Duodenal mucosa (tissue), 2 donors: ENCODE measurements around the gene CYP3A7.
"Not testable (repeated sequence)": the region's sequence is repeated elsewhere in the genome, so short reads cannot be mapped to it uniquely, and the experiment has no call there.

Experiments
- H3K27ac ChIP-seq: one replicate; pipeline ENCODE4 v1.7.0; 2013; ENCODE audit warnings: low read depth, low read length
- H3K27me3 ChIP-seq, 2 donors: one replicate each; pipeline ENCODE4 v1.7.0; 2013; ENCODE audit warnings: low read length in 2 of 2, control low read depth in 1 of 2; ENCODE audit not compliant: insufficient read depth in 2 of 2, control insufficient read depth in 1 of 2
- H3K36me3 ChIP-seq, 2 donors: one replicate each; pipeline ENCODE4 v1.7.0; 2013; ENCODE audit warnings: low read length in 2 of 2, control low read depth in 1 of 2; ENCODE audit not compliant: insufficient read depth in 2 of 2, control insufficient read depth in 1 of 2
- H3K4me1 ChIP-seq, 2 donors: one replicate each; pipeline ENCODE4 v1.7.0; 2013; ENCODE audit warnings: low read length in 2 of 2, control low read depth in 1 of 2; ENCODE audit not compliant: insufficient read depth in 2 of 2, control insufficient read depth in 1 of 2
- H3K4me3 ChIP-seq, 2 donors: one replicate each; pipeline ENCODE4 v1.7.0; 2013; ENCODE audit warnings: low read length in 2 of 2, low read depth in 1 of 2
- H3K9ac ChIP-seq, 2 donors: one replicate each; pipeline ENCODE4 v1.7.0; 2013; ENCODE audit warnings: low read length in 2 of 2, low read depth in 1 of 2
- H3K9me3 ChIP-seq, 2 donors: one replicate each; pipeline ENCODE4 v1.7.0; 2013; ENCODE audit warnings: low read length in 2 of 2, control low read depth in 1 of 2; ENCODE audit not compliant: control insufficient read depth in 1 of 2

The CYP3A7 gene

DNA sequence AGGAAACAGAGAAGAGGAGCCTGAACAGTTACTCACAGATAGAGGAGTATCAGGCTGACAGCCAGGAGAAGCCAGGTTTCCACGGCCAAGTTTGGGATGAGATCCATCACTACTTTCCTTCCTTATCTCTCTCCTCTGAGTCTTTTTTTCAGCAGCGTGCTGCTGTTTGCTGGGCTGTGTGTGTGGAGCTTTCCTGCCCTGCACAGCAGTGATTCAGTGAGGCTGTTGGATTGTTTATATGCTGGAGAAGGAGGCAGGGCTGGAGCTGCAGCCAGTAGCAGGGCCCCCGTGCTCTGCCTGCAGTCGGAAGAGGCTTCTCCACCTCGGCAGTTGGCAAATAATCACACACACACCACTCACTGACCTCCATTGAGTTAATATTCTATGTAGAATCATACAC lies at the start of gene CYP3A7:
TSS of gene CYP3A7 (minus strand) at position 210 of the 400 bp plus-strand sequence. CDS start at position 107, 103 bp downstream.
- no peaks in the 10 kb centered on the region for H3K27me3 ChIP-seq
- H3K9ac ChIP-seq = no peak within 1 kb of the TSS
- peaks cover 2 to 3% of the 10 kb centered on the region in 2 donors for H3K4me1 ChIP-seq
- H3K36me3 ChIP-seq = no peaks in the 10 kb centered on the region
- no peaks in the 10 kb centered on the region for H3K9me3 ChIP-seq
- no peak within 1 kb of the TSS for H3K4me3 ChIP-seq
- H3K27ac ChIP-seq = no peak within 1 kb of the TSS

DNA sequence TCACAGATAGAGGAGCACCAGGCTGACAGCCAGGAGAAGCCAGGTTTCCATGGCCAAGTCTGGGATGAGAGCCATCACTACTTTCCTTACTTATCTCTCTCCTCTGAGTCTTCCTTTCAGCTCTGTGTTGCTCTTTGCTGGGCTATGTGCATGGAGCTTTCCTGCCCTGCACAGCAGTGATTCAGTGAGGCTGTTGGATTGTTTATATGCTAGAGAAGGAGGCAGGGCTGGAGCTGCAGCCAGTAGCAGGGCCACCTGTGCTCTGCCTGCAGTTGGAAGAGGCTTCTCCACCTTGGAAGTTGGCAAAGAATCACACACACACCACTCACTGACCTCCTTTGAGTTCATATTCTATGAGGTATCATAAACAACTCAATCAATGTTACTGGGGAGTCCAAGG lies 49.0 kb upstream of the CYP3A7 start, which contains the start of gene CYP3A4:
TSS of gene CYP3A4 (minus strand) at position 178 of the 400 bp plus-strand sequence. CDS start at position 75, 103 bp downstream.
- H3K27ac ChIP-seq = no peak within 1 kb of the TSS
- no peaks in the 10 kb centered on the region for H3K9me3 ChIP-seq
- H3K27me3 ChIP-seq = no peaks in the 10 kb centered on the region
- peaks cover 32 to 36% of the 10 kb centered on the region in 2 donors for H3K4me1 ChIP-seq
- peak within 1 kb of the TSS; percentile 12 to 27 for H3K9ac ChIP-seq
- H3K36me3 ChIP-seq = no peaks in the 10 kb centered on the region
- peak within 1 kb of the TSS; percentile 56 to 57 for H3K4me3 ChIP-seq

DNA sequence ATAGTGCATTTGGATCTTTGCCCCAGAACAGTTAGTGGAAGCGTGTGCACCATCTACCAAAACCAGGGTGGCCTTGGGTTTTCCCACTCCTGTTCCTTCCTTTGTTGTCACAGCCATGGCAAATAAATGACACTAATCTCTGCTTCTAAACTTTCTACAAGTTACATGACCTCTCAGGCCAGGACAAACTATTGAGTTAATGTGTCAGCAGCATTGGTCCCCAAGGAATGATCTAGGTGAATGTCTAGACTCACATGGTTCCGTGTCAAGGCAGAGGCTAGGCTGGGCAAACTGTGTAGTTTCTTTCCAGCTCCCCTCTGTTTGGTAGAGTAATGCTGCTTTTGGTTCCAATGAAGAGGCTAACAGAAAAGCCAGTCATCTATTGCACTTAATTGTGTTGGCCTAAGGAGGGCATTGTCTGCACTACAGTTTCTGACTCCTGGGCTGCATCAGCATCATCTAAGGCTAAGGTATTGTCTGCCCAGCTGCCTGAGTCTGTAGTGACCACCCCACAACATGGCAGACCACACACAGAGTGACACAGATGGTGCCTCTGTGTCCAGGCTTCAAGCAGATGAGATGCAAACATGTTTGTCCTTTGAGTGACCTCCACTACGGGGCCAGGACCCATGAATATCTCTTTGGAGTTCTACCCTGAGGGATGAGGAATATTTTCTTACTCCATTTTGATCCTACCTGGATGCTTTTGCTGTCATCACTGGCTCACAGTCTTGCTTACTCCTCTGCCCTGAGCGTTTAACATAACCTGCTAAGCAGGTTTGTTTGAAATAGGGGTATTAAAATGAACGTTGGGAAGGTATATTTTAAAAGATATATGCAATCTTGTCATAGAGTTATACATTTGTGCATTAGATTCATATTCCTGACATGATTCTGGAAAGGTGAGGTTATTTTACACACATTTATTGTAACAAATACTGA lies 47.3 kb upstream of the CYP3A7 start:
- no peak overlapping the region for H3K9ac ChIP-seq
- peaks cover 20 to 26% of the 10 kb centered on the region in 2 donors for H3K4me1 ChIP-seq
- peak overlapping the region; percentile 56 to 57 for H3K4me3 ChIP-seq
- H3K9me3 ChIP-seq = no peaks in the 10 kb centered on the region
- no peak overlapping the region for H3K27ac ChIP-seq
- H3K27me3 ChIP-seq = no peaks in the 10 kb centered on the region
- no peaks in the 10 kb centered on the region for H3K36me3 ChIP-seq

DNA sequence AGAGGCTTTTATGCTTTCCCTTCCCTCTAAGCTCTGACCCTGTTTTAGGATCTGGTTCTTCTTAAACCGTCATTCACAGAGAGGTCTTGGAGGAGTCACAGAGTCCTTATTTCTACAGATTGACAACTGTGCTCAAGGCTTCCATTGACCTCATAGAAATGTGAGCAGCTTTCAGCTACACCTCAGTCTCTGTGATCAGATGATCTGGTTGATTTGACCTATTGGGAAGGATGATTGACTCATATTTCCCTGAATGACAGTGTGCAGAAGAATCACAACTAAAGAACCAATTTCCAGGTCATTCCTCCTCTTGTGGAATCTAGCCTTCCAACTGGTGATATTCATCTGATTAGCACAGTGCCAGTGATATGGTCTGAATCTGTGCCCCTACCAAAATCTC lies 45.6 kb upstream of the CYP3A7 start:
- Histone ChIP-seq H3K36me3 (no peaks in the 10 kb centered on the region), H3K9ac (no peak overlapping the region), H3K27me3 (no peaks in the 10 kb centered on the region), H3K9me3 (no peaks in the 10 kb centered on the region), H3K27ac (no peak overlapping the region), H3K4me1 (peaks cover 11 to 12% of the 10 kb centered on the region in 2 donors), H3K4me3 (no peak overlapping the region)

DNA sequence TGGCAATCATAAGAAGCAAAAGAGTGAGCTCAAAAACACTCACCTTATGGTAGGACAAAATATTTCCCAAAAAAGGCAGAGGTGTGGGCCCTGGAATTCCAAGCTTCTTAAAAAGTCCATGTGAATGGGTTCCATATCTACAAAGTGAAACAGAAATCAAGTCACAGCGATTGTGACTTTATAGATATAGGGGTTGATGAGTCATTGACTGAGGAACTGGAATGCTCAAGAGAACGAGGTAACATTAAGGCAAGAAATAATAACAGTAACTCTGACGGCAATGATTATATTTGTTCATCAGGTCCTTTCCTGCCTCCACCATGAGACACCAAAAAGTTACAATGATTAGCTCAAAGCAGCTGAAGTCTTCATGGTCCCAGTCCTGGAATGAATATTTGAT lies 45.0 kb upstream of the CYP3A7 start:
- H3K9ac ChIP-seq = no peak overlapping the region
- no peaks in the 10 kb centered on the region for H3K36me3 ChIP-seq
- no peak overlapping the region for H3K27ac ChIP-seq
- no peak overlapping the region for H3K4me3 ChIP-seq
- H3K9me3 ChIP-seq = no peaks in the 10 kb centered on the region
- H3K27me3 ChIP-seq = no peaks in the 10 kb centered on the region
- H3K4me1 ChIP-seq = peaks cover 6 to 7% of the 10 kb centered on the region in 2 donors

DNA sequence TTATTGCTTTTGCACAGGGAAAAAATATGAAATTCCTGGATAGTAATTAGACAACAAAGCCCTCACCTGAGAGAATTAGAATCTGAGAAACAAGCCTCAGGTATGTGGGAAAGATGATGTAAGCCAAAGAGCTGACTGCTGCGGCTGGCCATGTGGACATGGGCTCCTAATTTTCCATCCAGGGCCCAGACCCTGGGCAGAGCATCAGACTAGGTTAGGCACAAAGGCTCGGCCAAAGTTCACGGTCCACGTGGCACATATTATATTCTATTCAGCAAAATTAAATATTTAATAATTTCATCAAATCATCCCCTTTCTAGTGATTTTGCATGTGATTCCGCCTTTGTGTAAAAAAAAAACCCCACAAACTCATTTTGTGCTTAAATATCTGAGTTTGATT lies 43.9 kb upstream of the CYP3A7 start:
- Histone ChIP-seq H3K4me1 (no peaks in the 10 kb centered on the region), H3K9me3 (no peaks in the 10 kb centered on the region), H3K27me3 (no peaks in the 10 kb centered on the region), H3K36me3 (no peaks in the 10 kb centered on the region), H3K27ac (no peak overlapping the region), H3K4me3 (no peak overlapping the region), H3K9ac (no peak overlapping the region)

DNA sequence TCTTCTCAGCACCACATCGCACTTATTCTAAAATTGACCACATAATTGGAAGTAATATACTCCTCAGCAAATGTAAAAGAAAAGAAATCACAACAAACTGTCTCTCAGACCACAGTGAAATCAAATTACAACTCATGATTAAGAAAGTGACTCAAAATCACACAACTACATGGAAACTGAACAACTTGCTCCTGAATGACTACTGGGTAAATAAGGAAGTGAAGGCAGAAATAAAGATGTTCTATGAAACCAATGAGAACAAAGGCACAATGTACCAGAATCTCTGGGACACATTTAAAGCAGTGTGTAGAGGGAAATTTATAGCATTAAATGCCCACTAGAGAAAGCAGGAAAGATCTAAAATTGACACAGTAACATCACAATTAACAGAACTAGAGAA lies 38.4 kb upstream of the CYP3A7 start:
- H3K36me3 ChIP-seq, H3K4me1 ChIP-seq, H3K4me3 ChIP-seq, H3K27me3 ChIP-seq, H3K9me3 ChIP-seq, H3K9ac ChIP-seq, H3K27ac ChIP-seq: not testable (repeated sequence)

DNA sequence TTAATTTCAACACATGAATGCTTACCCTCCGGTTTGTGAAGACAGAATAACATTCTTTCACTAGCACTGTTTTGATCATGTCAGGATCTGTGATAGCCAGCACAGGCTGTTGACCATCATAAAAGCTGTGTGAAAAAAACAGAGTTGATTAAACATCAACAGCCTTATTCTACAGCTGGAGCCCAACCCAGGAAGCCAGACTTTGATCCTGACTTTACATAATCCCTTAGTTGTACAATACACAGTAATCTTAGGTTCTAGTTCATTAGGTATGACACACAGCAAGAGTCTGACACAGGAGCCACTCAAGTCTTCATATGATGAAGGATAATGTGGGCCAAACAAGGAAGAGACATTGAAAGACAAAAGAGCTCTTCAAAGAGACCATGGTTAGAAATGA lies 37.6 kb upstream of the CYP3A7 start:
- no peak overlapping the region for H3K27ac ChIP-seq
- no peaks in the 10 kb centered on the region for H3K9me3 ChIP-seq
- H3K27me3 ChIP-seq = no peaks in the 10 kb centered on the region
- no peak overlapping the region for H3K9ac ChIP-seq
- no peak overlapping the region for H3K4me3 ChIP-seq
- H3K36me3 ChIP-seq = peaks cover 0 to 2% of the 10 kb centered on the region in 2 donors
- peaks cover 7 to 8% of the 10 kb centered on the region in 2 donors for H3K4me1 ChIP-seq

DNA sequence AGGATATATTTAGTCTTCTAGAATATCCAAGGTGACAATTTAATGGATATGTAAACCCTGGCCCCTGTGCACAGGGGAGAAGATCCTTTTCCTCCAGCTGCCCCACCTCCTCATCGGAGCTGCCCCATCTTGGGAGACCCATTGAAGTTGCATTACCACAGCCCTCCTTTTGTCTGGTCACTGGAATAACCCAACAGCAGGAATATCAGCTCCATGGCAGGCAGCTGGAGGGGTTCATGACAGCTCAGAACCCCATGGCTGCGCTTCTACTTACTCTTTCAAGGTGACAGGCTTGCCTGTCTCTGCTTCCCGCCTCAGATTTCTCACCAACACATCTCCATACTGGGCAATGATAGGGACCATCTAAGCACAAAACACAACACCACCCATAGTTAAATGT lies 34.5 kb upstream of the CYP3A7 start:
- not testable (repeated sequence) for H3K27ac ChIP-seq, H3K27me3 ChIP-seq, H3K36me3 ChIP-seq, H3K4me3 ChIP-seq, H3K4me1 ChIP-seq, H3K9ac ChIP-seq, H3K9me3 ChIP-seq

DNA sequence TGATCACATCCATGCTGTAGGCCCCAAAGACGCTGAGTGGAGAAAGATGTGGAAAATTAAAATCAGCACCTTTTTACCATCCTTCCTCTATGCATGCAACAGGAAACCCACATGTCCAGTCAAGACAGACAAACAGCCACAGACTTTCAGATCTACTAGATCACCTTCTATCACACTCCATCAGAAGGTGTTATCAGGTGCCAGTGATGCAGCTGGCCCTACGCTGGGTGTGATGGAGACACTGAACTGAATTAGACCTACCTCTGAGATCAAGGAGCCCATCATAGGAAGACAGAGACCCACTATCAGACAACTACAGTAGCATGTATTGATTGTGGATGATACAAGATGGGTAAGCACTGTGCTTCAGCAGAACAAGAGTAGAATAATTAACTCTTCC lies 33.5 kb upstream of the CYP3A7 start:
- H3K36me3 ChIP-seq = peaks cover 0 to 6% of the 10 kb centered on the region in 2 donors
- H3K4me3 ChIP-seq = no peak overlapping the region
- H3K9ac ChIP-seq = no peak overlapping the region
- no peaks in the 10 kb centered on the region for H3K27me3 ChIP-seq
- no peak overlapping the region for H3K27ac ChIP-seq
- peaks cover 7 to 8% of the 10 kb centered on the region in 2 donors for H3K4me1 ChIP-seq
- H3K9me3 ChIP-seq = no peaks in the 10 kb centered on the region
